RWPE2 (cell line): ENCODE results near the gene PMFBP1.
A peak's percentile ranks its signal among the peaks of the same experiment; 100 is the strongest.

Experiments
- ATAC-seq: fragments of 200-7000 bp; cut with Tn5 transposase; 3 replicates; pipeline ENCODE4 v1.9.1; 2021; ENCODE audit warnings: low read depth
- DNase-seq: peaks from one replicate; pipeline ENCODE4 v3.0.0-alpha.2; 2020; ENCODE audit warnings: low spot score
- H3K27ac ChIP-seq: fragments of 450-650 bp; 2 replicates; pipeline ENCODE4 v1.5.1; 2017; ENCODE audit warnings: mild to moderate bottlenecking; ENCODE audit not compliant: poor library complexity, severe bottlenecking
- H3K27me3 ChIP-seq: fragments of 250-450 bp; sonication (Bioruptor Pico); 2 replicates; pipeline ENCODE4 v1.5.1; 2021; ENCODE audit warnings: mild to moderate bottlenecking, moderate library complexity; ENCODE audit not compliant: insufficient read depth, poor library complexity, severe bottlenecking
- H3K36me3 ChIP-seq: fragments of 250-450 bp; sonication (Bioruptor Pico); 2 replicates; pipeline ENCODE4 v1.5.1; 2020; ENCODE audit warnings: low read depth, mild to moderate bottlenecking, moderate library complexity
- H3K4me1 ChIP-seq: fragments of 250-450 bp; sonication (Bioruptor Pico); 2 replicates; pipeline ENCODE4 v1.5.1; 2021; ENCODE audit warnings: mild to moderate bottlenecking, moderate library complexity; ENCODE audit not compliant: insufficient read depth, poor library complexity, severe bottlenecking
- H3K4me3 ChIP-seq: fragments of 250-450 bp; sonication (Bioruptor Pico); 2 replicates; pipeline ENCODE4 v1.5.1; 2021; ENCODE audit warnings: mild to moderate bottlenecking, moderate library complexity; ENCODE audit not compliant: severe bottlenecking
- H3K9me3 ChIP-seq: fragments of 250-450 bp; sonication (Bioruptor Pico); 2 replicates; pipeline ENCODE4 v1.5.1; 2021; ENCODE audit warnings: mild to moderate bottlenecking, moderate library complexity; ENCODE audit not compliant: severe bottlenecking
- CTCF ChIP-seq: fragments of 450-650 bp; IDR thresholded peaks from one replicate; pipeline ENCODE4 v1.5.1; 2017; ENCODE audit warnings: mild to moderate bottlenecking, moderate library complexity; ENCODE audit not compliant: poor library complexity, severe bottlenecking

The PMFBP1 gene

GRCh38 chr16:72107371-72107770 lies 64.6 kb downstream of the PMFBP1 start:
- Histone ChIP-seq H3K27me3 (no peaks in the 10 kb centered on the region), H3K9me3 (no peaks in the 10 kb centered on the region), H3K4me1 (no peaks in the 10 kb centered on the region), H3K4me3 (no peak overlapping the region), H3K36me3 (peaks cover 98% of the 10 kb centered on the region), H3K27ac (no peak overlapping the region)
- ATAC-seq (no peak), DNase-seq (no peak)
- no peak for TF ChIP-seq CTCF

GRCh38 chr16:72105978-72106377 lies 66.0 kb downstream of the PMFBP1 start:
- Histone ChIP-seq H3K4me1 (no peaks in the 10 kb centered on the region), H3K27ac (no peak overlapping the region), H3K36me3 (peaks cover 98% of the 10 kb centered on the region), H3K27me3 (no peaks in the 10 kb centered on the region), H3K9me3 (no peaks in the 10 kb centered on the region), H3K4me3 (no peak overlapping the region)
- ATAC-seq (no peak), DNase-seq (no peak)
- TF ChIP-seq CTCF, result no peak

GRCh38 chr16:72104905-72105304 lies 67.0 kb downstream of the PMFBP1 start:
- H3K27ac ChIP-seq, result no peak overlapping the region
- no peaks in the 10 kb centered on the region for H3K27me3 ChIP-seq
- DNase-seq (no peak), ATAC-seq (no peak)
- H3K9me3 ChIP-seq, result no peaks in the 10 kb centered on the region
- H3K36me3 ChIP-seq, result peaks cover 98% of the 10 kb centered on the region
- no peaks in the 10 kb centered on the region for H3K4me1 ChIP-seq
- H3K4me3 ChIP-seq, result no peak overlapping the region
- TF ChIP-seq CTCF, result no peak

GRCh38 chr16:72101195-72101594 lies 70.8 kb downstream of the PMFBP1 start:
- DNase-seq (no peak), ATAC-seq (no peak)
- H3K4me3 ChIP-seq, result no peak overlapping the region
- no peaks in the 10 kb centered on the region for H3K27me3 ChIP-seq
- H3K4me1 ChIP-seq, result no peaks in the 10 kb centered on the region
- no peaks in the 10 kb centered on the region for H3K9me3 ChIP-seq
- peaks cover 97% of the 10 kb centered on the region for H3K36me3 ChIP-seq
- no peak for TF ChIP-seq CTCF
- H3K27ac ChIP-seq, result no peak overlapping the region

- Histone ChIP-seq H3K27ac (no peak overlapping the region), H3K4me3 (no peak overlapping the region), H3K36me3 (peaks cover 92% of the 10 kb centered on the region), H3K4me1 (peaks cover 9% of the 10 kb centered on the region), H3K27me3 (no peaks in the 10 kb centered on the region), H3K9me3 (no peaks in the 10 kb centered on the region)
- TF ChIP-seq CTCF, result peak; percentile 61
- ATAC-seq, result peak; percentile 86
- DNase-seq, result no peak
Observed at GRCh38 chr16:72099377-72099818, 72.6 kb downstream of the PMFBP1 start.
